ENCODE measurements around the gene PCSK7.

Gene PCSK7

DNA sequence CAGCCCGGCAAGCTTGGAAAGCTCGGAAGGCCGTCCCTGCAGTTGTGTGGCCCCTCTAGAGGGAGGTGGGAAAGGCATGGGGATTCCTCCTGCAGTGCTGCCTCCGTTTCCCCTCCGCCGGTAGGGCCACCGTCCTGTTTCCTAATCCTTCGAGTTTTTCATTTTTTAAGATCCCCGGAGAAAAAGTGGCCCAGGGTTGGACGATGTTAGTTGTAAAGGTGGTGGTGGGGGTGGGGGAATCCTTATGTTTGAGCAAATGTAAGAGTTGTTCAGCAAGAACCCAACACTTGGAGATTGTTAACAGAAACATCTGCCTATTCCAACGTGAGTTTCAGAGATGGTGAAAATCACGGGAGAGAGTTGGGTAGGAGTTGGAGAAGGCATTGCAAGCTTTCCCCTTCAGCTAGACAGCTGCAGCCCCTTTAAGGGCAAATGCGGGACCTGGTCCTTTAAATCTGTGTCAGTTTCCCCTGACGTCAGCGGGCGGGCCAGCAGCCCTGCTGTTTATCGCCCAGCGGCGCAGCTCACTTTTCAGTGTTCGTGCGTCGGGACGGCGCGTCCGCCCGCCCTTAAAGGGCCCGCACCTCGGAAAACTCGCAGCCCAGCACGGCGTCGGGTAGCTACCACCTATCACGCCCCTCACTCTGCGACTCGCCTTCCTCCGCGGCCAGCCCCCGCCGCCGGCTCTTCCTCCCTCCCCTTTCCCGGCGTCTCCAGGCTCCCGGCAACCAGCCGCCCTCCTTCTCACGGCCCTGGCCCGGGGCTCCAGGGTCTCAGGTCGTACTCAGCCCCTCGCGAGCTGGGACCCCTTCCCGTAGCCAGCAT is 53.5 kb downstream of the PCSK7 start, which contains the start of gene SIDT2:
TSS of gene SIDT2 (plus strand) at position 534 of the 825 bp plus-strand sequence. CDS start 521 bp downstream, outside the sequence.
- H3K4me3 ChIP-seq (ENCODE audit: low read depth, low read length), result peak within 1 kb of the TSS; percentile 56
- TF ChIP-seq, protein P1, sequence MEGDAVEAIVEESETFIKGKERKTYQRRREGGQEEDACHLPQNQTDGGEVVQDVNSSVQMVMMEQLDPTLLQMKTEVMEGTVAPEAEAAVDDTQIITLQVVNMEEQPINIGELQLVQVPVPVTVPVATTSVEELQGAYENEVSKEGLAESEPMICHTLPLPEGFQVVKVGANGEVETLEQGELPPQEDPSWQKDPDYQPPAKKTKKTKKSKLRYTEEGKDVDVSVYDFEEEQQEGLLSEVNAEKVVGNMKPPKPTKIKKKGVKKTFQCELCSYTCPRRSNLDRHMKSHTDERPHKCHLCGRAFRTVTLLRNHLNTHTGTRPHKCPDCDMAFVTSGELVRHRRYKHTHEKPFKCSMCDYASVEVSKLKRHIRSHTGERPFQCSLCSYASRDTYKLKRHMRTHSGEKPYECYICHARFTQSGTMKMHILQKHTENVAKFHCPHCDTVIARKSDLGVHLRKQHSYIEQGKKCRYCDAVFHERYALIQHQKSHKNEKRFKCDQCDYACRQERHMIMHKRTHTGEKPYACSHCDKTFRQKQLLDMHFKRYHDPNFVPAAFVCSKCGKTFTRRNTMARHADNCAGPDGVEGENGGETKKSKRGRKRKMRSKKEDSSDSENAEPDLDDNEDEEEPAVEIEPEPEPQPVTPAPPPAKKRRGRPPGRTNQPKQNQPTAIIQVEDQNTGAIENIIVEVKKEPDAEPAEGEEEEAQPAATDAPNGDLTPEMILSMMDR (IDR thresholded peaks at IDR 0.05; ENCODE audit: borderline replicate concordance, insufficient read depth, low read depth, low read length), result no peak

- TF ChIP-seq, protein P1 (IDR thresholded peaks at IDR 0.05; ENCODE audit: borderline replicate concordance, insufficient read depth, low read depth, low read length), result no peak
These were observed 54.2 kb downstream of the PCSK7 start for GRCh38 chr11:117177534-117178209.

GRCh38 chr11:117176186-117176585 is 55.7 kb downstream of the PCSK7 start:
- H3K4me3 ChIP-seq (ENCODE audit: low read depth, low read length), result no peak overlapping the region
- TF ChIP-seq, protein P1 (IDR thresholded peaks at IDR 0.05; ENCODE audit: borderline replicate concordance, insufficient read depth, low read depth, low read length), result no peak

More at GRCh38 chr11:117177534-117178209, 54.2 kb downstream of the PCSK7 start:
- no peak overlapping the region for H3K4me3 ChIP-seq (ENCODE audit: low read depth, low read length)

DNA sequence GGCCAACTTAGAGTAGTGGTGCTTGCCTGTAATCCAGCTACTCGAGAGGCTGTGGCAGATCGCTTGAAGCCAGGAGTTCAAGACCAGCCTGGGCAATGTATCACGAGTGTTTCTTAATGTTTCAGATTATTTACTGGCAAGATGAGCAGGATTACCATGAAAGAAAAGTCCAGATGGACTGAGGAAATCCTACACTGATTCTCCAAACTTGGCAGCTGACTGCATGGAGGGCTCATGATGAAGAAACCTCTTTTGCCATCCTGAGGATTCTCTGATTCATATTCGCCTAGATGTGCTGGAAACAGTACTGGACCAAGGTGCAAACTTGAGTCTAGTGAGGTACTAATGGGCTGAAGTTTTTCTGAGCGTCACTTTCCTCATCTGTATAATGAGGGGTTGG is 56.1 kb downstream of the PCSK7 start:
- H3K4me3 ChIP-seq (ENCODE audit: low read depth, low read length), result no peak overlapping the region
- TF ChIP-seq, protein P1 (IDR thresholded peaks at IDR 0.05; ENCODE audit: borderline replicate concordance, insufficient read depth, low read depth, low read length), result no peak

GRCh38 chr11:117175104-117175503 is 56.8 kb downstream of the PCSK7 start:
- no peak overlapping the region for H3K4me3 ChIP-seq (ENCODE audit: low read depth, low read length)
- TF ChIP-seq, protein P1 (IDR thresholded peaks at IDR 0.05; ENCODE audit: borderline replicate concordance, insufficient read depth, low read depth, low read length), result no peak

DNA sequence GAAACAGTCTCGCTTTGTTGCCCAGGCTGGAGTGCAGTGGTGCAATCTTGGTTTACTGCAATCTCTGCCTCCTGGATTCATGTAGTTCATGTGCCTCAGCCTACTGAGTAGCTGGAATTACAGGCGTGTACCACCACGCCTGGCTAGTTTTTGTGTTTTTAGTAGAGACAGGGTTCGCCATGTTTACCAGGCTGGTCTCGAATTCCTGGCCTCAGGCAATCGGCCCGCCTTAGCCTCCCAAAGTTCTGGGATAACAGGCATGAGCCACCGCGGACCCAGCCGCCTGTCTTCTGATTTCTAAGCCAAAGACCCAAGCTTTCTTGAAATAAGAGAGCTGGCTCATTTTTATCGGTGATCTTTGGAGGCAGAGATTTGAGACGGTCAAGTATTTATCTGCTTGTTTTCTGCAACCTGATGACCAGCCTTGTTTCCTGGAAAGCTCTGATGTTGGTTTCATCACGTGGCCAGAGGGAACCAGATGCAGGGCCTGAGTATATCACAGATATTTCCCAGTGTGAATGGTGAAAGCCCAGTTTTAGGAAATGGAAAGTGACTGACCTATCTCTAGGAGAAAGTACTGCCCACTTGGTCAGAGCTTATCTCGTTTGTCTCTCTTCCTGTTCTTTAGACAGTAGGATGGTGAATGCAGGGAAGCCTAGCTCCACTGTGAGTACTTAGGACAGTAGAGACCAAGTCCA is 59.0 kb downstream of the PCSK7 start:
- no peak overlapping the region for H3K4me3 ChIP-seq (ENCODE audit: low read depth, low read length)
- TF ChIP-seq, protein P1 (IDR thresholded peaks at IDR 0.05; ENCODE audit: borderline replicate concordance, insufficient read depth, low read depth, low read length), result no peak

Data from GM12875 (cell line).